ENCODE measurements around the gene HOMER2. TPM values are rescaled to one million over a fixed set of nuclear protein-coding genes. Genes with fewer than 3 reads are reported as not detected.

HOMER2 gene
- total and polyA plus RNA-seq, 2 of the 4 experiments (the other 2 are of a cell fraction) = 0.54 to 0.79 TPM

DNA sequence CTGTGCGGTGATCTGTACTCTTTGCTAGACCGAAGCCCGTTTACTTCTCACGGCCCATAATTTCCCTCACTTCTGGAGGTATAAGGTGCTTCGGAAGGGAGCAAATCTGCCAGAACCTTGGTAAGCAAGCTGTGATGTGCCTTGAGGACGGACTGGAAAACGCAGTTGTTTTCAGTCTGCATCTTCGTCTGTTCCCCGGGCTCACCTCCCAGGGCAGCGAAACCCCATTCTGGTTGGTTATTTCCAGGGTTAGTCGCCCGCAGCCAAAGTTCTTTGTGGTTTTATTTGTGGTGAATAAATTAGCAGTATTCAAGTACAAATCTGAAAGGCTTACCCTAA, 33.9 kb upstream of the HOMER2 start:
- Histone ChIP-seq H3K14ac (replicated peaks; ENCODE audit: low read depth, low read length) (peak overlapping the region; percentile 93), H3K36me3 (ENCODE audit: control insufficient read depth, insufficient read depth, low read length) (peaks cover 2% of the 10 kb centered on the region; the same call in 1 of the 2 replicates), H3K18ac (ENCODE audit: low read depth, low read length) (no peak overlapping the region), H3K9me1 (ENCODE audit: insufficient read depth, low read length) (peaks cover 8% of the 10 kb centered on the region), H4K8ac (ENCODE audit: low read depth in 2 of 2, low read length in 2 of 2) (peak overlapping the region; percentile 88 to 97), H3K9me3 (ENCODE audit: control insufficient read depth, insufficient read depth, low read length) (no peaks in the 10 kb centered on the region), H4K91ac (ENCODE audit: insufficient read depth, low read depth, low read length) (peak overlapping the region; percentile 58; the same call in 1 of the 2 replicates), H2BK5ac (ENCODE audit: low read depth, low read length, poor library complexity, severe bottlenecking) (peak overlapping the region; percentile 45), H2BK15ac (ENCODE audit: low read depth, low read length) (no peak overlapping the region), H3K79me1 (ENCODE audit: low read depth in 1 of 2, low read length in 2 of 2) (peaks cover 5 to 21% of the 10 kb centered on the region in 2 experiments), H3K4me3 (ENCODE audit: insufficient read depth, low read depth, low read length) (peak overlapping the region; percentile 63), H3K4me2 (ENCODE audit: low read depth, low read length) (peak overlapping the region; percentile 87), H3K4ac (ENCODE audit: low read depth, low read length) (peak overlapping the region; percentile 86), H4K20me1 (ENCODE audit: insufficient read depth, low read length) (no peaks in the 10 kb centered on the region), H2AK9ac (replicated peaks; ENCODE audit: low read depth, low read length, poor library complexity) (peak overlapping the region; percentile 95), H4K5ac (ENCODE audit: low read depth, low read length) (peak overlapping the region; percentile 88), H3K56ac (ENCODE audit: extremely low read depth, insufficient read depth, low read length) (peak overlapping the region; percentile 70; the same call in 1 of the 2 replicates), H3K9ac (ENCODE audit: low read depth, low read length) (peak overlapping the region; percentile 97), H2AK5ac (ENCODE audit: low read depth, low read length) (0 out of 2 replicates have a peak overlapping the region, but pooled peaks have one; percentile 73), H3K23ac (ENCODE audit: low read depth, low read length) (peak overlapping the region; percentile 97), H3K27me3 (ENCODE audit: control insufficient read depth, insufficient read depth, low read length) (no peaks in the 10 kb centered on the region), H2AFZ (replicated peaks; ENCODE audit: low read length, poor library complexity) (peak overlapping the region; percentile 100), H3K27ac (ENCODE audit: insufficient read depth, low read length) (peak overlapping the region; percentile 59), H2BK20ac (ENCODE audit: low read depth, low read length) (no peak overlapping the region), H3K4me1 (ENCODE audit: control insufficient read depth, insufficient read depth, low read length) (peaks cover 3% of the 10 kb centered on the region; the same call in 1 of the 2 replicates), H2BK120ac (ENCODE audit: low read depth, low read length) (0 out of 2 replicates have a peak overlapping the region, but pooled peaks have one; percentile 10)
- TF ChIP-seq RAD21 (IDR thresholded peaks at IDR 0.05; ENCODE audit: low read length) (no peak), MXI1 (IDR thresholded peaks at IDR 0.05; ENCODE audit: borderline replicate concordance, low read depth, low read length) (no peak), RCOR1 (IDR thresholded peaks at IDR 0.05; ENCODE audit: insufficient replicate concordance, low read length) (no peak), BHLHE40 (IDR thresholded peaks at IDR 0.05; ENCODE audit: low read depth, low read length) (no peak), CEBPB (IDR thresholded peaks at IDR 0.05; ENCODE audit: low read depth, low read length) (no peak), CHD1 (IDR thresholded peaks at IDR 0.05; ENCODE audit: low read depth, low read length) (no peak), ELK1 (IDR thresholded peaks at IDR 0.05; ENCODE audit: borderline replicate concordance, low read depth, low read length) (no peak), NFE2L2 (IDR thresholded peaks at IDR 0.05; ENCODE audit: low read depth, low read length) (no peak), MAFK (IDR thresholded peaks at IDR 0.05; ENCODE audit: low read depth, low read length) (no peak), FOS (IDR thresholded peaks at IDR 0.05; ENCODE audit: low read depth, low read length) (no peak)
- peak; percentile 40; the same call in 1 of the 2 replicates for ATAC-seq (ENCODE audit: low read depth)
- dilution Hi-C loops (cut with HindIII; ENCODE audit: low sequenced_read_pairs, unreplicated experiment) (no loop called here), in situ Hi-C loops (cut with MboI; ENCODE audit: low sequenced_read_pairs) (no loop called here), intact Hi-C loops (cut with micrococcal nuclease) (loop anchor here (5.0 kb wide), 3 partner anchors 139 to 234 kb away; no protein-coding TSS in a partner anchor)
- POLR2A ChIA-PET (ENCODE audit: unreplicated experiment) = no interaction called here
- no CpG with 5 or more reads among the region's 12 CpGs for WGBS, 2 experiments (ENCODE audit: extremely low coverage in 2 of 2, insufficient read length in 1 of 2)
- TSS peak; percentile 85 for BruUV-seq (replicated peaks)
- peak; percentile 22 for DNase-seq
- CTCF ChIA-PET = interaction anchor here (0.8 to 2.1 kb wide), 2 partner anchors 13 to 138 kb away, joined by 3 to 4 read pairs; no protein-coding TSS in a partner anchor
